GM18867 (cell line): ENCODE results near the gene MADCAM1.
"Not testable (repeated sequence)": the region's sequence is repeated elsewhere in the genome, so short reads cannot be mapped to it uniquely, and the experiment has no call there.

Experiments used
- ATAC-seq: cut with Tn5 transposase; IDR thresholded peaks from one replicate; pipeline ENCODE4 v1.9.1; 2021; ENCODE audit warnings: mild to moderate bottlenecking, moderate library complexity; ENCODE audit not compliant: unreplicated experiment

MADCAM1 gene

DNA sequence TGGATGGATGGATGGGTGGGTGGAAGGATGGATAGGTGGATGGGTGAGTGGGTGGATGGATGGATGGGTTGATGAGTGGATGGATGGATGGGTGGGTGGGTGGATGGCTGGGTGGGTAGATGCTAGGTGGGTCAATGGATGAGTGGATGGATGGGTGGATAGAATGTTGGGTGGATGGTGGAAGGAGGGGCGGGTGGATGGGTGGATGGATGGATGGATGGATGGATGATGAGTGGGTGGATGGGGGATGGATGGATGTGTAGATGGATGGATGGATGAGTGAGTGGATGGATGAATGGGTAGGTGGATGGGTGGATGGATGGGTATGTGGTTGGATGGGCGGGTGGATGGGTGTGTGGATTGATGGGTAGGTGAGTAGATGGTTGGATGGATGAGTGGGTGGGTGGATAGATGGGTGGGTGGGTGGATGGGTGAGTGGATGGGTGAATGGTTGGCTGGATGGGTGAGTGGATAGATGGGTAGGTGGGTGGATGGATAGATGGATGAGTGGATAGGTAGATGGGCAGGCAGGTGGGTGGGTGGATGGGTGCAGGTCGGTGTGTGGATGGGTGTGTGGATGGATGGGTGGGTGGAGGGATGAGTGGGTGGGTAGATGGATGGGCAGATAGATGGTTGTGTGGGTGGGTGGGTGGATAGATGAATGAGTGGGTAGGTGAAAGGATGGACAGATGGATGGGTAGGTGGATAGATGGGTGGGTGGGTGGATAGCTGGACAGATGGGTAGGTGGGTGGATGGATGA, 31.1 kb upstream of the MADCAM1 start:
- no peak for ATAC-seq

- no peak for ATAC-seq
Measured at GRCh38 chr19:467554-467953, 28.7 kb upstream of the MADCAM1 start.

DNA sequence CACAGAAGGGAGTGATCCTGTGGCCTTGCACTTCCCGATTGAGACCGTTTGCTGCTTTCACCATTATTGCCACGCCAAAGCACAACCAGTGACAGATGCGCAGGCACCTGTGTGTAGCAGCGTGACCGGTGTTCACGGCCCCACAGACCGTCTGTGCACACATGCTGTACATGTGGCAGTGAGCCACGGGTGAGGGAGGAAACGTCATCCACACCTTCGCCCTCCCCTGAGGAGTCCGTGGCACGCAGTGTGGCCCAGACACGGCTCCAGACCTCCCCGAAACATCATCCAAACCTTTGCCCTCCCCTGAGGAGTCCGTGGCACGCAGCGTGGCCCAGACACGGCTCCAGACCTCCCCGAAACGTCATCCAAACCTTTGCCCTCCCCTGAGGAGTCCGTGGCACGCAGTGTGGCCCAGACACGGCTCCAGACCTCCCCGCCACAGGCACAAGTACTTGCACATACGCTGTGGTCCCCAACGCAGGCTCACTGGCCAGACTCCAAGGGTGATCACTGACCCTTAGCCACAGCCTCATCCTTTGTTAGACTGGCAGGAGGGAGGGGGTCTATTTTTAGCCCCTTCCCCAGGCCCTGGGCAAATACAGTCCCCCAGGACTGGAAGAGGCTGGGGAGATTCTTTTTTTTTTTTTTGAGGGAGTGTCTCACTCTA, 27.6 kb upstream of the MADCAM1 start:
- ATAC-seq, result no peak

DNA sequence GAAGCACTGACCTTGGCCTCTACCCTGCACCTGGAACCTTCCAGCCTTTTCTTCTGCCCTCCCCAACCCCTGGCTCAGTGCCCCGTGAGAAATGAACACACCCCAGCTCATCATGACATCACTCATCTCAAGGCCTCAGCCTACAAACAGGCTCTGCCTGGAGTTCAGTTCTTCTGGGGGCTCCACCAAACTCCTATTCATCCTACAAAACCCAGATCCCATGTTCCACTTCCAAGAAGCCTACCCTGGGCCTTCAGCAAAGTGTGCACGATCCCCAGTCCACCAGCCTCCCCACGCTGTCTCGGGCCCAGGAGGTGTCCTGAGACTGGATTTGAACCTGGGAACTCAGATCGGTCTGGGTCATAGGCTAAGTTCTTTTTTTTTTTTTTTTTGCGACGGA, 26.5 kb upstream of the MADCAM1 start:
- ATAC-seq, result no peak

DNA sequence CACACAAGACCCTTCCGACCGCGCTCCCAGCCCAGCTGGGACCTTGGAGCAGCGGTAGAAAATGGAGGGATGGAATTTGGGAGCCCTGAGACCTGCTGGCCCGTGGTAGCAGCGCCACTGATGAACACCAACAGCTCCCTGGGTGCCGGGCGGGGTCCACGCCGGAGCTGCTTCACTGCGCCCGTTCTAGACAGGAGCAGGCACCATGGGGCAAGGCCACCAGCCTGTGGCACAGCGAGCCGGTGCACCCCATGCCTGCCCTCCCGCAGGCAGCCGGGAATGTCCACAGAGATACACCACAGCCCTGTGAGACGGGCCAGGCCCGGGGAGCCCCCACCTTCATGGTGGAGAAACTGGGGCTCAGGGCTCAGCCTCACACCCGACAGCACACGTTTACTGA, 25.6 kb upstream of the MADCAM1 start:
- ATAC-seq, result no peak

DNA sequence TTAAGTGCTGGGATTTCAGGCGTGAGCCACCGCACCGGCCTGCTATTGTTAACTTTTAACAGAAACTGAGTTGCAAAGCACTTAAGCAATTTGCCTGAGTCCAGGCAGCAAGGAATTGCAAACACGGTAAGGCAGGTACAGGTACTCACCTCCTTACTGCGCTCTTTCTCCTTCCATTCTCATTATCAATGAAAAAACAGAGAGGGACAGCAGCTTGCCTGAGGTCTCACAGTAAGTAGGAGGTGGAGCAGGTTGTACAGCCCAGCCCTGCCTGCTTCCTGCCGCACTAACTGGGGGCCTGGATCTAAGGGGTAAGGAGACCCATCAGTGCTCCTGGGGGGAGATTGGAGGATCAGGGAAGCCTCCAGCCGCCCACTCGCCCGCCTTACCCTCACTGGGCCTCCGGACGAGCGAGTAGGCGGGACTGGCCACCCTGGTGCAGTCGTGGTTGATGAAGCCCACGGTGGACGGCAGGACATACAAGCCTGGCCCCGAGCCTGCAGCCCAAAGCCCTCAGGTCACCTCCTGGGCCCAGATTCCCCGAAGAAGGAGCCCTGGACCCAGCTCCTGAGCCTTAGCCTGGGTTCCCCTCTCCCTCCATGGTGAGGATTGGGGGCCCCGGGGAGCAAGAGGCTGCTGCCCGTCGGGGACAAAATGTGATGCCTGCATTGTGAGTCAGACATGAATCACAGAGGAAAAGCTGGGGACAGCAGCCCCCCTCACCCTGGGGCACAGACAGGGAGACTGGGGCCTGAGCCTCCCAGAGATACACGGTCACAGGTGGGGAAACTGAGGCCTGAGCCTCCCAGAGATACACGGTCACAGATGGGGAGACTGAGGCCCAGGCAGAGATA, 24.1 kb upstream of the MADCAM1 start:
- ATAC-seq, result no peak

DNA sequence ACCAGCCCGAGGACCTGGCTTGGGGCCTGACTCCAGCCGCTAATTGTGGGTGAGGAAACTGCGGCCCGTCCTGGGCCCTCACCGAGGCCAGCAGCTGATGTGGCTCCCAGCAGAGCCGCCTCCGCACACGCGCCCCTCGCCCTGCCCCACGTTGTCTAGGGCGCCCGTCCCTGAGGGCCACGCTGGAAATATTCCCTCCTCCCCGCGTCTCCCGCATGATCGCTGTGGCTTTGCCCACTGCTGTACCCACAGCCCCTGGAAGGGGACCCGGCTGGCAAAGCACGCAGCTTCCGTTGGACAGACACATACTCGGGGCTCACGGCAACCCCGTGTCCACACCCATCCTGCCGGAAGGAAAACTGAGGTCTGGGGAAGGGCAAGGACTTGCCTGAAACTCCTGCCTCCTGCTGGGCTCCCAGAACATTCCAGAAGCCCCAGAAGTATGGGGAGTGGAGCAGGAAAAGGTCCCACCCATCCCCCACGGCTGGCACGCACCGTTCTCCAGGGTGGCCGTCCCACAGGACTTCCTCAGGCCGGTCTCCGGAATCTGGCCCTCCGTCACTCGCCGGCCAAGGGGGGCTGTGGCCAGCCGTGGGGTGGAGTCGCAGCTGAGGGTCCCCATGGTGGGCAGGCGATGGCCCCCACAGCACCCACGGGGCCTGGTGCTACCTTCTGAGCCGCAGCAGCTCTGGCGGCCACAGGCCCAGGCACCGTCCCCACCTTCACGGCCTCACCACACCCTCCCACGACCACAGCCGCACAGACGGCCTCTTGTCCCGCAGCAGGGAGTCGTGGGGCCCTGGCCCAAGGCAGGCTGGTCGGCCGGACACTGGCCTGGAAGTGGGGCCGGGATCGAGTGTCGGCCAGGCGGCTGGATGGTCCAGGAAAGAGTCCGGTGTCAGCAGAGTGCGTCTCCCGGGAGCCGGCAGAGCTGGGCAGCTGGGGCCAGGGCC, 21.9 kb upstream of the MADCAM1 start:
- ATAC-seq, result no peak

DNA sequence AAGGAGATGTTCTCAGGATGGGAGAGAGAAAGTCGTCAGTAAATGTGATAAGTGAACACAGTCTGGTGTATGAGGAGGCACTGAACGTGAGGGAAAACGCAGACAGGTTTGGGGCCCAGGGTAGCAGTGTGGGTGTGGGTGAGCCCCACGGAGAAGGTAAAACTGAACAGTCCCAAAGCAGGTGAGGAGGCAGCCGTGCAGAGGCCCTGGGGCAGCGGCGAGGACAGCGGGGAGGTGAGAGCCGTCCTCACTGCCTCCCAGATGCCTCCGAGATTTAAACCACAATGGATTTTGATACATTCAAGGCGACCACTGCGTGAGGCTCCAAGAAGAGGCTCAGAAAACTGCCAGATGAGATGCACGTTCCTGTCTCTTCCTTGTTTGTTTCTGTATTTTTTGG, 20.9 kb upstream of the MADCAM1 start:
- no peak for ATAC-seq

DNA sequence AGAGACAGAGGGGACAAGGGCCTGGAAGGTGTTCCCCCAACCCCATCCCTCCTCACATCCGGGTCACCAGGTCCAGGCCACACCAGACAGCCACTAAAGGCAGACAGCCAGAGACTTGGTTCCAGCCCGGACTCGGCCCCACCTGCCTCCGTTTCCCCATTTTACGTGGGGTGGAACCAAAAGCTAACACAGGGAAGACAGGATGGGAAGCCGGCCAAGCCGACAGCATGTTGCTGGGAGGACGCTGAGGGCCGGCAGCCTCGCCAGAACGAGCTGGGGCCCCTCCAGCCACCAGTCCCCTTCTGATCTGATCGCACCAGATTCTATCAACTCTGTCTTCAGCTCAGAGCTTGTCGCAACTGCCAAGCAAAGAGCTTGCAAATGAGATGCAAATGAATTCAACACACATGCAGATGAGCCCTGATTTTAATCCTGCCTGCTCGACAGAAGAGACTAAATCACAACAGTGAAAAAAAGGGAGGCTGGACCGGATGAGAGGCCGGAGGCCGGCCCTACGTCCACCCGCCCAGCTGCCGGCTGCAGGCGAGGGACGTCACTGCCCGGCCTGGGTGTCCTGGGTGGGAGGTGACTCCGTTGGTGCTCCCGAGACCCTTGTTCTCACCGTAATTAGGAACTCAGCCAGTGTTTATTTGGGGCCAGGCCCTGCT, 17.9 kb upstream of the MADCAM1 start:
- ATAC-seq, result no peak

DNA sequence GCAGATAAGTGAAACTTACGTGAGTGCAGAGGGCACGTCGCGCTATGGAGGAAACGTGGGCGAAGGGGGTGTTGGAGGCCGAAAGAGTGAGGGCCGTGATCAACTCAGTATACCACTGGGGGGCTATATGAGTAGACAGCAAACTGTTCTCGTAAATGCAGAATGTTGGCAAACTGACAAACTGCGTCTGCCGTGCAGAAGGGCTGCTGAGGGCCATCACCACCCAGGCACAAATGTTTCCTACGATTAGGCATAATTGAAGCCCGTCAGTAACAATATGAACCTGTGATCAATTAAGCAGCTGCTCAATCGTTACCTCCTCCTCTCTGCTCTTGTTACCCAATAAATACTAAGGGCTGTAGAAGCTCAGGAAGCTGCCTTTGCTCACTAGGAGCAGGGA, 17.3 kb upstream of the MADCAM1 start:
- ATAC-seq, result no peak

- ATAC-seq, result no peak
Measured at GRCh38 chr19:480016-480855, 16.1 kb upstream of the MADCAM1 start.

GRCh38 chr19:481100-481499, 15.2 kb upstream of the MADCAM1 start:
- not testable (repeated sequence) for ATAC-seq

GRCh38 chr19:482186-483041, 13.9 kb upstream of the MADCAM1 start:
- ATAC-seq, result no peak

- no peak for ATAC-seq
Measured at GRCh38 chr19:483332-484072, 12.8 kb upstream of the MADCAM1 start.

DNA sequence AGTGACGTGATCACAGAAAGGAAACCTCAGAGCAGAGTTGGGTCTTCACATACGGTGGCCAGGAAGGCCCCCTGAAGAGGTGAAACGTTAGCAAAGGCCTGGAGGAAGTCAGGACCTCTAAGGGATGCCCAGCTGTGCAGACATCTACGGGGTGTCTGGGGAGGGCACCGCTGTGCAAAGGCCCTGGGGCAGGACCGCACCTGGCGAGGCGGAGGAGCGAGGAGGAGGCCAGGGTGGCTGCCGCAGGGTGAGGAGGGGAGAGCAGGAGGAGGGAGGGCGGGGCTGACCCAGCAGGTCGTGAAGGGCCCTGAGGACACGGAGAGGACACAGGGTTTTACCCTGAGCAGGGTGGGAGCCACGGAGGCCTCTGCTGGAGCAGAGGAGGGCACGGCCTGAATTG, 11.8 kb upstream of the MADCAM1 start:
- ATAC-seq, result no peak

- no peak for ATAC-seq
Measured at GRCh38 chr19:485077-485476, 11.2 kb upstream of the MADCAM1 start.

- no peak for ATAC-seq
Measured at GRCh38 chr19:485583-486236, 10.6 kb upstream of the MADCAM1 start.
